GM23248 (cell line): ENCODE data around the gene ATF6. TPM values are rescaled to one million over a fixed set of nuclear protein-coding genes. Genes with fewer than 3 reads are reported as not detected.
A peak's percentile ranks its signal among the peaks of the same experiment; 100 is the strongest.

ENCODE experiments used
- DNase-seq: peaks from one replicate; pipeline ENCODE4 v3.0.0-alpha.2; 2015
- H2AFZ ChIP-seq: fragments of 200-600 bp; sonication (generic); 2 replicates; pipeline ENCODE4 v1.6.1; 2016; ENCODE audit warnings: antibody characterized with exemption
- H3F3A ChIP-seq: fragments of 200-600 bp; sonication (generic); 2 replicates; pipeline ENCODE4 v1.6.1; 2016; ENCODE audit warnings: mild to moderate bottlenecking, antibody characterized with exemption, mixed run types; ENCODE audit not compliant: insufficient read depth
- H3K27ac ChIP-seq: fragments of 200-600 bp; sonication (generic); 2 replicates; pipeline ENCODE4 v1.5.1; 2016; ENCODE audit warnings: mild to moderate bottlenecking
- H3K27me3 ChIP-seq: fragments of 200-600 bp; sonication (generic); replicated peaks from 2 replicates; pipeline ENCODE4 v1.6.1; 2016; ENCODE audit warnings: mild to moderate bottlenecking; ENCODE audit not compliant: insufficient read depth
- H3K36me3 ChIP-seq: fragments of 200-600 bp; sonication (generic); 2 replicates; pipeline ENCODE4 v1.6.1; 2016; ENCODE audit warnings: low read depth, mild to moderate bottlenecking
- H3K4me1 ChIP-seq: fragments of 200-600 bp; sonication (generic); 2 replicates; pipeline ENCODE4 v1.6.1; 2016; ENCODE audit warnings: mild to moderate bottlenecking; ENCODE audit not compliant: insufficient read depth
- H3K4me2 ChIP-seq: fragments of 200-600 bp; sonication (generic); one replicate; pipeline ENCODE4 v1.6.1; 2016; ENCODE audit warnings: mild to moderate bottlenecking; ENCODE audit not compliant: unreplicated experiment
- H3K4me3 ChIP-seq: fragments of 200-600 bp; sonication (generic); 2 replicates; pipeline ENCODE4 v1.5.1; 2016; ENCODE audit warnings: mild to moderate bottlenecking
- H3K79me2 ChIP-seq: fragments of 200-600 bp; sonication (generic); 2 replicates; pipeline ENCODE4 v1.6.1; 2016; ENCODE audit warnings: mild to moderate bottlenecking; ENCODE audit not compliant: insufficient read depth
- H3K9ac ChIP-seq: fragments of 200-600 bp; sonication (generic); 2 replicates; pipeline ENCODE4 v1.6.1; 2016; ENCODE audit warnings: mild to moderate bottlenecking
- H3K9me2 ChIP-seq: fragments of 200-600 bp; sonication (generic); 2 replicates; pipeline ENCODE4 v1.6.1; 2016; ENCODE audit warnings: mixed run types, mild to moderate bottlenecking, moderate library complexity; ENCODE audit not compliant: insufficient read depth
- H3K9me3 ChIP-seq: fragments of 200-600 bp; sonication (generic); one replicate; pipeline ENCODE4 v1.6.1; 2017; ENCODE audit warnings: low read depth
- H4K20me1 ChIP-seq: fragments of 200-600 bp; sonication (generic); 2 replicates; pipeline ENCODE4 v1.6.0; 2016; ENCODE audit not compliant: insufficient read depth
- EZH2 ChIP-seq: fragments of 200-600 bp; sonication (generic); IDR thresholded peaks from 2 replicates; pipeline ENCODE4 v1.6.1; 2018; ENCODE audit warnings: antibody characterized with exemption, mild to moderate bottlenecking; ENCODE audit not compliant: insufficient read depth, poor library complexity, severe bottlenecking
- EZH2phosphoT487 ChIP-seq: fragments of 200-600 bp; sonication (generic); IDR thresholded peaks from 2 replicates; pipeline ENCODE4 v1.6.1; 2018; ENCODE audit warnings: antibody characterized with exemption, moderate library complexity, mild to moderate bottlenecking, low read depth; ENCODE audit not compliant: insufficient read depth
- WGBS, 2 experiments: methylation state at CpG; one replicate each; pipeline ENCODE4 v1.1.6; 2015 to 2017; ENCODE audit warnings: low lambda C conversion rate in 2 of 2, low coverage in 1 of 2; ENCODE audit errors: missing lambda C conversion rate in 2 of 2; 5-methylcytosine and 5-hydroxymethylcytosine counted together
- in situ Hi-C: fragments of 300-500 bp; cut with MboI; formaldehyde crosslinking; loops from 2 replicates; pipeline ENCODE4 v1.15.0; 2020
- polyA plus RNA-seq: library from polyadenylated mRNA; unstranded; fragments of >200 nt; fragmentation: Nextera tagmentation; extraction: Ambion mirVana; gene quantifications from 2 replicates; pipeline ENCODE4 v1.2.1, GENCODE V29; 2016
- total RNA-seq: library from RNA; depleted of rRNA; stranded (reverse); fragments of >200 nt; shearing (Covaris generic); gene quantifications from 2 replicates; pipeline ENCODE4 v1.2.3, GENCODE V29; 2014

Gene ATF6
- total and polyA plus RNA-seq, 2 experiments from 2014 or later: 14.8 to 19.8 TPM

DNA sequence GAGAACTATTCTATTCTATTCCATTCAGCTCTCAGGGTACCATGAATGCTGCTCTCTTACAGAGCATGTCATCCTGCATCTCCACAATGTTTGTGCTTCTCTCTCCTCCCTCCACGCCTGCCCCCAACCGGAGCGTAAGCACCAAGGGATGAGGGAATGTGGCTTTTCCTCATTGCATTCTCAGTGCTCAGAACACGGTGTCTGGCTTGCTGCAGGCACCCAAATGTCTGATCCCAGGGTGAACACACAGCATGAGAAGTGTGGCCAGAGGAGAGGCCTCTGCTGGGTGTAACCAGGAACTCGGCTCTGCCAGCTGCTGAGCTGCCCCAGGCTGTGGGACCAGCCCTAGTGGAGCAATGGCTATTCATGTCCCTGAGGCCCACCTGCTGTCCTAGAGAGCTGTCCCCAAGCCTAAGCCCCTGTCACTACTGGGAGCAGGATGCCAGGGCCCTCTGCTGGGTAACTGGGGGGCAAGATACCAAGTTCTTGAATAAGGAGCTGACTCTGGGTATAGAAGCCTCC lies 219.2 kb downstream of the ATF6 start:
- in situ Hi-C loops: no loop called here
- TF ChIP-seq EZH2 (no peak), EZH2phosphoT487 (no peak)
- no peaks in the 10 kb centered on the region for H3K79me2 ChIP-seq
- no peaks in the 10 kb centered on the region for H3K9me3 ChIP-seq
- no peaks in the 10 kb centered on the region for H3F3A ChIP-seq
- no peaks in the 10 kb centered on the region for H4K20me1 ChIP-seq
- H2AFZ ChIP-seq: no peak overlapping the region
- H3K36me3 ChIP-seq: no peaks in the 10 kb centered on the region
- H3K4me3 ChIP-seq: no peak overlapping the region
- peak; percentile 16 for DNase-seq
- H3K4me1 ChIP-seq: no peaks in the 10 kb centered on the region
- H3K27me3 ChIP-seq: no peaks in the 10 kb centered on the region; the same call in 1 of the 2 replicates
- 69 to 71% methylated on average over 5 of the region's 5 CpGs for WGBS, 2 experiments
- H3K9ac ChIP-seq: no peak overlapping the region
- H3K9me2 ChIP-seq: no peaks in the 10 kb centered on the region
- H3K4me2 ChIP-seq: no peak overlapping the region
- no peak overlapping the region for H3K27ac ChIP-seq

- in situ Hi-C loops: no loop called here
- Histone ChIP-seq H3K9ac (no peak overlapping the region), H3K27ac (no peak overlapping the region), H3K9me3 (no peaks in the 10 kb centered on the region), H3K79me2 (no peaks in the 10 kb centered on the region), H3F3A (no peaks in the 10 kb centered on the region), H4K20me1 (no peaks in the 10 kb centered on the region), H3K9me2 (no peaks in the 10 kb centered on the region), H3K4me1 (no peaks in the 10 kb centered on the region), H3K4me2 (no peak overlapping the region), H3K27me3 (no peaks in the 10 kb centered on the region; the same call in 1 of the 2 replicates), H3K36me3 (no peaks in the 10 kb centered on the region), H3K4me3 (no peak overlapping the region), H2AFZ (no peak overlapping the region)
- TF ChIP-seq EZH2: no peak
- no peak for TF ChIP-seq EZH2phosphoT487
- 53 to 60% methylated on average over 4 of the region's 4 CpGs for WGBS, 2 experiments
- DNase-seq: no peak
Measured at GRCh38 chr1:161986328-161986727, 220.2 kb downstream of the ATF6 start.

DNA sequence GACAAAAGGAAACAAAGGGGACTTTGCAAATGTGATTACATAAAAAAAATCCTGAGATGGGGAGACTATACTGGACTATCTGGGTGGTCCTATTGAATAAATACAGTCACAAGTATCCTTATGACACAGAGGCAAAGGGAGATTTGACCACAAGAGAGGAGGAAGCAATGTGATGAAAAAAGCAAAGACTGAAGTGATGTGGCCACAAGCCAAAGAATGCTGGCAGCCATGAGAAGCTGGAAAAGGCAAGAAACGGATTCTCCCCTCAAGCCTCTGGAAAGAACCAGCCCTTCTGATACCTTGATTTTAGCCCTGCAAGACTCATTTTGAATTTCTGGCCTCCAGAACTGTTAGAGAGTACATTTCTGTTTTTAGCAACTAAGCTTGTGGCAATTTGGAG lies 221.2 kb downstream of the ATF6 start:
- Histone ChIP-seq H3K9me2 (no peaks in the 10 kb centered on the region), H3K27ac (no peak overlapping the region), H3K4me1 (no peaks in the 10 kb centered on the region), H3F3A (no peaks in the 10 kb centered on the region), H3K9me3 (no peaks in the 10 kb centered on the region), H4K20me1 (no peaks in the 10 kb centered on the region), H2AFZ (no peak overlapping the region), H3K4me3 (no peak overlapping the region), H3K27me3 (no peaks in the 10 kb centered on the region; the same call in 1 of the 2 replicates), H3K36me3 (no peaks in the 10 kb centered on the region), H3K79me2 (no peaks in the 10 kb centered on the region), H3K9ac (no peak overlapping the region), H3K4me2 (no peak overlapping the region)
- WGBS, 2 experiments: 54 to 71% methylated on average over 1 of the region's 1 CpG
- in situ Hi-C loops: no loop called here
- no peak for DNase-seq
- TF ChIP-seq EZH2phosphoT487: no peak
- TF ChIP-seq EZH2: no peak

DNA sequence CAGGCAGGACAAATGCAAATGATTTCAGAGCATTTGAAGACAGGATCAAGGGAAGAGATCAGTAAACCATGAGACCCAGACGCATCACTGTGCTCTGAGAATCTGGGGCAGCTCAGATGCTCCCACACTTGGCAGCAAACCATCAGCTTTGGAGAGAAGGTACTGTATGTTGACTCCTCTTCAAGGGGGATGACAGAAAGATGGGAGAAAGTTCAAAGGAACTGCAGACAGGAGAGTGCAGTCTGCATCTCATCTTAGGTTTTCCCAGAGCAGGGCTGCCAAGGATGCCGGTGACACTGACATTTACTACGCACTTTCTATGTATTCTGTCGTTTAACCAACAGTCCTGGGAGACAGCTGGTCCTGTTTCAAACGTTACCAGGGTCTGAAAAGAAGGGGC lies 221.8 kb downstream of the ATF6 start:
- Histone ChIP-seq H2AFZ (no peak overlapping the region), H3K9ac (no peak overlapping the region), H3K4me3 (no peak overlapping the region), H3K4me2 (no peak overlapping the region), H3F3A (no peaks in the 10 kb centered on the region), H3K9me3 (no peaks in the 10 kb centered on the region), H3K27ac (no peak overlapping the region), H3K9me2 (no peaks in the 10 kb centered on the region), H3K4me1 (no peaks in the 10 kb centered on the region), H3K27me3 (no peaks in the 10 kb centered on the region; the same call in 1 of the 2 replicates), H3K36me3 (no peaks in the 10 kb centered on the region), H4K20me1 (no peaks in the 10 kb centered on the region), H3K79me2 (no peaks in the 10 kb centered on the region)
- no peak for DNase-seq
- 43 to 53% methylated on average over 5 of the region's 5 CpGs for WGBS, 2 experiments
- in situ Hi-C loops: no loop called here
- TF ChIP-seq EZH2 (no peak), EZH2phosphoT487 (no peak)

GRCh38 chr1:161988413-161988812 lies 222.3 kb downstream of the ATF6 start:
- no peaks in the 10 kb centered on the region for H4K20me1 ChIP-seq
- WGBS, 2 experiments: 70 to 82% methylated on average over 4 to 5 of the region's 5 CpGs
- H3K79me2 ChIP-seq: no peaks in the 10 kb centered on the region
- no peak for TF ChIP-seq EZH2
- no peak for TF ChIP-seq EZH2phosphoT487
- H3K4me3 ChIP-seq: no peak overlapping the region
- no peaks in the 10 kb centered on the region for H3K9me3 ChIP-seq
- no peak overlapping the region for H3K9ac ChIP-seq
- no peak overlapping the region for H3K27ac ChIP-seq
- H3K4me1 ChIP-seq: no peaks in the 10 kb centered on the region
- H3F3A ChIP-seq: no peaks in the 10 kb centered on the region
- no peak overlapping the region for H3K4me2 ChIP-seq
- no peaks in the 10 kb centered on the region for H3K36me3 ChIP-seq
- in situ Hi-C loops: no loop called here
- H3K27me3 ChIP-seq: no peaks in the 10 kb centered on the region; the same call in 1 of the 2 replicates
- H2AFZ ChIP-seq: no peak overlapping the region
- no peaks in the 10 kb centered on the region for H3K9me2 ChIP-seq
- no peak for DNase-seq
